Endodermal cell (in vitro differentiated cells): ENCODE data around the gene EFCAB10. TPM values are rescaled to one million over a fixed set of nuclear protein-coding genes. Genes with fewer than 3 reads are reported as not detected.
"Not testable (repeated sequence)": the region's sequence is repeated elsewhere in the genome, so short reads cannot be mapped to it uniquely, and the experiment has no call there.

Source experiments
- DNase-seq: peaks from one replicate; pipeline ENCODE4 v3.0.0-alpha.2; 2017
- H3K27ac ChIP-seq: 2 replicates; pipeline ENCODE4 v1.5.1; 2013; ENCODE audit warnings: mild to moderate bottlenecking, low read depth, low read length, moderate library complexity
- H3K27me3 ChIP-seq: 2 replicates; pipeline ENCODE4 v1.6.1; 2013; ENCODE audit warnings: mild to moderate bottlenecking, low read length, moderate library complexity; ENCODE audit not compliant: insufficient read depth, control insufficient read depth, poor library complexity, severe bottlenecking
- H3K36me3 ChIP-seq: 2 replicates; pipeline ENCODE4 v1.7.0; 2013; ENCODE audit warnings: mild to moderate bottlenecking, low read length, moderate library complexity; ENCODE audit not compliant: control insufficient read depth, insufficient read depth
- H3K4me1 ChIP-seq: one replicate; pipeline ENCODE4 v1.7.0; 2013; ENCODE audit warnings: low read length; ENCODE audit not compliant: control insufficient read depth, insufficient read depth
- H3K4me3 ChIP-seq: 2 replicates; pipeline ENCODE4 v1.5.1; 2013; ENCODE audit warnings: mild to moderate bottlenecking, low read length, moderate library complexity
- H3K9ac ChIP-seq: 2 replicates; pipeline ENCODE4 v1.6.1; 2013; ENCODE audit warnings: mild to moderate bottlenecking, low read length, moderate library complexity; ENCODE audit not compliant: poor library complexity, severe bottlenecking; ENCODE audit errors: extremely low read depth
- H3K9me3 ChIP-seq: 2 replicates; pipeline ENCODE4 v1.6.1; 2013; ENCODE audit warnings: mild to moderate bottlenecking, low read length, moderate library complexity; ENCODE audit not compliant: control insufficient read depth
- H3K27ac Mint-ChIP-seq: 2 replicates; pipeline ENCODE4 v1.8.0; 2020; ENCODE audit warnings: mixed read lengths
- H3K27me3 Mint-ChIP-seq: 2 replicates; pipeline ENCODE4 v1.8.0; 2021; ENCODE audit warnings: mild to moderate bottlenecking, mixed read lengths; ENCODE audit not compliant: insufficient read depth
- H3K36me3 Mint-ChIP-seq: 2 replicates; pipeline ENCODE4 v1.8.0; 2020; ENCODE audit warnings: low read depth, mixed read lengths
- H3K4me1 Mint-ChIP-seq: 2 replicates; pipeline ENCODE4 v1.8.0; 2020; ENCODE audit warnings: mixed read lengths
- H3K4me3 Mint-ChIP-seq: 2 replicates; pipeline ENCODE4 v1.8.0; 2020; ENCODE audit warnings: mild to moderate bottlenecking, moderate library complexity, mixed read lengths
- H3K9me3 Mint-ChIP-seq: 2 replicates; pipeline ENCODE4 v1.8.0; 2020; ENCODE audit warnings: mild to moderate bottlenecking, mixed read lengths
- WGBS, 2 experiments: methylation state at CpG; one replicate each; pipeline versions ENCODE4 v1.1.5 to v1.1.7; 2013; ENCODE audit warnings: missing lambda C conversion rate in 2 of 2, mixed read lengths in 1 of 2; ENCODE audit not compliant: insufficient coverage in 1 of 2, insufficient read length in 1 of 2; 5-methylcytosine and 5-hydroxymethylcytosine counted together
- total RNA-seq, 2 donors: library from RNA; stranded (reverse); fragmentation: NEBNext Ultra II Directional in 1 of 2; extraction: Animal tissue kit (Norgen Biotek cat#: 25700) in 1 of 2; gene quantifications; 2 replicates in 1 of 2; 3 replicates in 1 of 2; pipeline ENCODE4 v1.2.1, GENCODE V29; 2021
- TF ChIP-seq, protein P1 (sequence below): fragments of 200-600 bp; sonication (generic); conservative IDR thresholded peaks from 2 replicates; pipeline ENCODE4 v1.5.0; 2021; ENCODE audit warnings: antibody characterized with exemption, mild to moderate bottlenecking

Gene EFCAB10
- total RNA-seq, 2 donors from 2014 or later = 0.68 to 0.89 TPM

DNA sequence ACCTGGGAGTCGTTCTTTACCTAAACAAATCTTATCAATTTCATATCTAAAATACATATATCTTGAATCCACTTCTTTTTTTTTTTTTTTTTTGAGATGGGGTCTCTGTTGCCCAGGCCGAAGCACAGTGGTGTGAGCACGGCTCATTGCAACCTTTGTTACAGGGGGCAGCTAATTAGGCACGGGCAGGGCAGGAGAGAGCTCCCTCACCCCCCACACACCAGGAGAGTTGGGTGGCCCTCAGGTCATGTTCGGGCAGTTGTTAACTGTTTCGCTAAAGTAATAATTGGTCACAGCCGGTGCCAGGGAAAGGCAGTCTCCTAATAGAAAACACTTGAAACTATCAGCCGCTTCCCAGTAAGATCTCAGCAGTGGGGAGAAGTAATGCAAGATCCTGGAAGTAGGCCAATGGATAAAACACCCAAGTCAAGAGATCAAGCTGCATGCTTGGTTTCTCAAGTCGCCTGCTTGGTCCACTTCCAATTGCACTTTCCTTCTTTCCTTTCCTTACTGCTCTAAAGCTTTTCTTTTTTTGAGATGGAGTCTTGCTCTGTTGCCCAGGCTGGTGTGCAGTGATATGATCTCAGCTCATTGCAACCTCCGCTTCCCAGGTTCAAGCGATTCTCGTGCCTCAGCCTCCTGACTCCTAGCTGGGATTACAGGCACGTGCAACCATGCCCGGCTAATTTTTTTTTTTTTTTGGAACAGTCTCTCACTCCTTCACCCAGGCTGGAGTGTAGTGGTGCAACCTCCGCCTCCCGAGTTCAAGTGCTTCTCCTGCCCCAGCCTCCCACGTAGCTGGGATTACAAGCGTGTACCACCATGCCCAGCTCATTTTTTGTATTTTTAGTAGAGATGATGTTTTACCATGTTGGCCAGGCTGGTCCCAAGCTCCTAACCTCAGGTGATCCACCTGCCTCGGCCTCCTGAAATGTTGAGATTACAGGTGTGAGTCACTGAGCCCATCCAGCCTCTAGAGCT, 21.3 kb upstream of the EFCAB10 start:
- no peaks in the 10 kb centered on the region for H3K27me3 ChIP-seq
- 93 to 95% methylated on average over 10 to 19 of the region's 19 CpGs for WGBS, 2 experiments
- Mint-ChIP-seq H3K9me3 (no peaks in the 10 kb centered on the region), H3K4me1 (peaks cover 10% of the 10 kb centered on the region), H3K27ac (peak overlapping the region; percentile 25), H3K36me3 (peaks cover 2% of the 10 kb centered on the region), H3K27me3 (no peaks in the 10 kb centered on the region), H3K4me3 (no peak overlapping the region)
- TF ChIP-seq, protein P1, sequence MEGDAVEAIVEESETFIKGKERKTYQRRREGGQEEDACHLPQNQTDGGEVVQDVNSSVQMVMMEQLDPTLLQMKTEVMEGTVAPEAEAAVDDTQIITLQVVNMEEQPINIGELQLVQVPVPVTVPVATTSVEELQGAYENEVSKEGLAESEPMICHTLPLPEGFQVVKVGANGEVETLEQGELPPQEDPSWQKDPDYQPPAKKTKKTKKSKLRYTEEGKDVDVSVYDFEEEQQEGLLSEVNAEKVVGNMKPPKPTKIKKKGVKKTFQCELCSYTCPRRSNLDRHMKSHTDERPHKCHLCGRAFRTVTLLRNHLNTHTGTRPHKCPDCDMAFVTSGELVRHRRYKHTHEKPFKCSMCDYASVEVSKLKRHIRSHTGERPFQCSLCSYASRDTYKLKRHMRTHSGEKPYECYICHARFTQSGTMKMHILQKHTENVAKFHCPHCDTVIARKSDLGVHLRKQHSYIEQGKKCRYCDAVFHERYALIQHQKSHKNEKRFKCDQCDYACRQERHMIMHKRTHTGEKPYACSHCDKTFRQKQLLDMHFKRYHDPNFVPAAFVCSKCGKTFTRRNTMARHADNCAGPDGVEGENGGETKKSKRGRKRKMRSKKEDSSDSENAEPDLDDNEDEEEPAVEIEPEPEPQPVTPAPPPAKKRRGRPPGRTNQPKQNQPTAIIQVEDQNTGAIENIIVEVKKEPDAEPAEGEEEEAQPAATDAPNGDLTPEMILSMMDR = no peak
- H3K9ac ChIP-seq = no peak overlapping the region
- H3K36me3 ChIP-seq = no peaks in the 10 kb centered on the region
- H3K9me3 ChIP-seq = no peaks in the 10 kb centered on the region
- no peaks in the 10 kb centered on the region for H3K4me1 ChIP-seq
- H3K4me3 ChIP-seq = no peak overlapping the region
- peak; percentile 49 for DNase-seq
- no peak overlapping the region for H3K27ac ChIP-seq

- Mint-ChIP-seq H3K4me3 (no peak overlapping the region), H3K36me3 (no peaks in the 10 kb centered on the region), H3K9me3 (no peaks in the 10 kb centered on the region), H3K27ac (peak overlapping the region; percentile 63), H3K27me3 (no peaks in the 10 kb centered on the region), H3K4me1 (peaks cover 20% of the 10 kb centered on the region)
- Histone ChIP-seq H3K4me1 (no peaks in the 10 kb centered on the region), H3K27ac (no peak overlapping the region), H3K9me3 (no peaks in the 10 kb centered on the region), H3K36me3 (no peaks in the 10 kb centered on the region), H3K4me3 (no peak overlapping the region), H3K9ac (no peak overlapping the region), H3K27me3 (no peaks in the 10 kb centered on the region)
- TF ChIP-seq, protein P1 = no peak
- DNase-seq = peak; percentile 75
- 86 to 98% methylated on average over 5 to 14 of the region's 14 CpGs for WGBS, 2 experiments
Observed at GRCh38 chr7:105600720-105601550, 19.6 kb upstream of the EFCAB10 start.

- Histone ChIP-seq H3K36me3 (no peaks in the 10 kb centered on the region), H3K27ac (no peak overlapping the region), H3K4me1 (no peaks in the 10 kb centered on the region), H3K4me3 (no peak overlapping the region), H3K9me3 (no peaks in the 10 kb centered on the region), H3K9ac (no peak overlapping the region), H3K27me3 (no peaks in the 10 kb centered on the region)
- Mint-ChIP-seq H3K27ac (no peak overlapping the region), H3K4me3 (no peak overlapping the region), H3K27me3 (no peaks in the 10 kb centered on the region), H3K4me1 (peaks cover 20% of the 10 kb centered on the region), H3K9me3 (no peaks in the 10 kb centered on the region), H3K36me3 (no peaks in the 10 kb centered on the region)
- TF ChIP-seq, protein P1 = no peak
- 90 to 92% methylated on average over 3 of the region's 3 CpGs for WGBS, 2 experiments
- no peak for DNase-seq
Observed at GRCh38 chr7:105599551-105599950, 18.3 kb upstream of the EFCAB10 start.

DNA sequence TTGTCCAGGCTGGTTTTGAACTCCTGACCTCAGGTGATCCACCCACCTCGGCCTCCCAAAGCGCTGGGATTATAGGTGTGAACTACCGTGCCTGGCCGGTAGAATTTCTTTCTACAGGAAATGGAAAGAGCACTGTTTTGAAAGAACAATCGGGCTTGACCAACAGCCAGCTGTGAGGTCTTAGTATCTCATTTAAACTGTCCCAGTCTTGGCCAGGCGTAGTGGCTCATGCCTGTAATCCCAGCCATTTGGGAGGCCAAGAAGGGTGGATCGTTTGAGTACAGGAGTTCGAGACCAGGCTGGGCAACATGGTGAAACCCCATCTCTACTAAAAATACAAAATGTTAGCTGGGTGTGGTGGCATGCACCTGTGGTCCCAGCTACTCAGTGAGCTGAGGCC, 17.8 kb upstream of the EFCAB10 start:
- not testable (repeated sequence) for H3K4me3 Mint-ChIP-seq, H3K9me3 ChIP-seq, H3K36me3 ChIP-seq, DNase-seq, H3K4me3 ChIP-seq, H3K27me3 Mint-ChIP-seq, H3K27me3 ChIP-seq, H3K36me3 Mint-ChIP-seq, H3K27ac ChIP-seq, H3K9ac ChIP-seq, H3K4me1 ChIP-seq, H3K9me3 Mint-ChIP-seq, H3K27ac Mint-ChIP-seq
- peaks cover 20% of the 10 kb centered on the region for H3K4me1 Mint-ChIP-seq
- WGBS, 2 experiments = 90 to 94% methylated on average over 5 to 8 of the region's 8 CpGs
